GM21528 (cell line): ENCODE measurements around the gene FAU.
"Not testable (repeated sequence)": the region's sequence is repeated elsewhere in the genome, so short reads cannot be mapped to it uniquely, and the experiment has no call there.

Experiments used
- ATAC-seq: cut with Tn5 transposase; IDR thresholded peaks from one replicate; pipeline ENCODE4 v1.9.1; 2021; ENCODE audit warnings: mild to moderate bottlenecking, moderate library complexity; ENCODE audit not compliant: unreplicated experiment, low FRiP score

FAU gene

DNA sequence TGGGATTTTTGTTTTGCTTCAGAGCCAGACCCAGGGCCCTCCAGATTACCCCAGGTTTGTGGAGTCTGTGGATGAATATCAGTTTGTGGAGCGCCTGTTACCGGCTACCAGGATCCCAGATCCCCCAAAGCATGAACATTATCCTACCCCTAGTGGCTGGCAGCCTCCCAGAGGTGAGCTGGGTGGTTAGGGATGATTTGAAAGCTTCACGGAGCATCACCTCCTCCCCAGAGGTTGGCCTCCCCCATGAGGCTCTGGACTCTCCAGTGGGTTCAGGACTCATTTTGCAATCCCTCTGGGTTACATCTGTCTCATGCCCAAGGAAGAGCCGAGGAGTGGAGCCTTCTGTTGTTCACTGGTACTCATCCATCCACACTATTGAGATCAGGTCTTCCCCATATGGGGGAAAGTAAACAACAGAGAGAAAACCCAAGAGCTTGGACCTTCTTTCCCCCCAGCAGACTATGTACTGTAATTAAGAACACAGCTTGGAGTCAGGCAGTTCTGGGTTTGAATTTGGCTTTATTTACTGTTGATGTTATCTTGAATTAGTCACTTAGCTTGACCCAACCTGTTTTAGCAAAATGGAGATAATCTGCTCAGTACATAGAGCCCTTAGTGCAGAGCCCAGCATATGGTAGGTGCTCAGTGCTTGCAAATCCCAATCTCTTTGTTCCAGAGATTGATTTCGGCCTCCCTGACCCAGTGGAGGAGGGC, 2.7 kb upstream of the FAU start:
- no peak for ATAC-seq

DNA sequence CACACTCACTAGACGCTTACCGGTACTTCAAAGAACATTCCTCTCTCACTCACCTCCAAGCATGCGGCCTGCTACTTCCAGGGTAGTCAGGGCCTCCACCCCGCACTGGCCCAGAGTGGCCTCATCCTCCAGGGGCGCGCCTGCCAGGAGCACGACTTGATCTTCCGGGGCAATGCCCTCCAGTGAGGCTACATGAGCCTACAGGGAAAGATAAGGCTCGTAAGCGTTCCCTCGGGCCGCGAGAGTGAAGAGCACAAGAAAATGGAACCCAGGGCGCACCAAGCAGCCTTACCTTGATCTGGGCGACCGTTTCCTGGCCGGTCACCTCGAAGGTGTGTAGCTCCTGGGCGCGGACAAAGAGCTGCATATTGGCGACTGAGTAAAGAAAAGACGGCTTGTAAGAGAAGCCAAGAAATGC, 478 bp downstream of the FAU start:
- no peak for ATAC-seq

DNA sequence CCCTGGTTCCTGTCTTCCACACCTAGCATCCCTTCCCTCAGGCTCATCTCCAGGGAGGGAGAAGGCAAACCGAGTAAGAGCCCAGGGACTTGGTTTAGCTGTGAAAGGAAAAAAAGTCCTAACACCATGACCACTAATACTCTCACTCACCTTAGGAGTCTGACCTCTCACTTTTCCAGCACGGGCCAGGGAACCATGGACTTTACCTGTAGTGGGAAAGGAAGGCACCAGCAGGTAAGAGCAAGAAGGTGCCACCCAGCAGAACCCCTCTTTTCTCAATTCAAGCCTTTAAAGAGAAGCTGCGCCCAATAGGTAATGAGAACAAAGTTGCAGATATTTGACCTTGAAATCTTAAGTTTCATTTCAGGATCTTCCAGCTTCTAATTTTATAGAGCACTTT, 1.1 kb downstream of the FAU start:
- no peak for ATAC-seq

DNA sequence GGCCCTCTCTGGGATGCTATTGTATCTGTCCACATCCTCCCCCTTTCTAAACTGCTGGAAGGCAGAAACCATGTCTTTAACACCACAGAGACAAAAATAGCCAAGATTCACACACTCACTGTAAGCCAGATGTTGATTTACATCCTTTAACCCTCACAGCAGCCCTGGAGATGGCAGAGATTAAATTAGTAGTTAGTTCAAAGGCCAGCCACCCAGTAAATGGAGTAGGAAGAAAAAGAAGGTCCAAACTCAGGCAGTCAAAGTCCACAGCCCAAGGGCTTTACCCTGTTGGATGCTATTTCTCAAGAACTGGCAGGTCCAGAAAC, 2.3 kb downstream of the FAU start:
- ATAC-seq = no peak

DNA sequence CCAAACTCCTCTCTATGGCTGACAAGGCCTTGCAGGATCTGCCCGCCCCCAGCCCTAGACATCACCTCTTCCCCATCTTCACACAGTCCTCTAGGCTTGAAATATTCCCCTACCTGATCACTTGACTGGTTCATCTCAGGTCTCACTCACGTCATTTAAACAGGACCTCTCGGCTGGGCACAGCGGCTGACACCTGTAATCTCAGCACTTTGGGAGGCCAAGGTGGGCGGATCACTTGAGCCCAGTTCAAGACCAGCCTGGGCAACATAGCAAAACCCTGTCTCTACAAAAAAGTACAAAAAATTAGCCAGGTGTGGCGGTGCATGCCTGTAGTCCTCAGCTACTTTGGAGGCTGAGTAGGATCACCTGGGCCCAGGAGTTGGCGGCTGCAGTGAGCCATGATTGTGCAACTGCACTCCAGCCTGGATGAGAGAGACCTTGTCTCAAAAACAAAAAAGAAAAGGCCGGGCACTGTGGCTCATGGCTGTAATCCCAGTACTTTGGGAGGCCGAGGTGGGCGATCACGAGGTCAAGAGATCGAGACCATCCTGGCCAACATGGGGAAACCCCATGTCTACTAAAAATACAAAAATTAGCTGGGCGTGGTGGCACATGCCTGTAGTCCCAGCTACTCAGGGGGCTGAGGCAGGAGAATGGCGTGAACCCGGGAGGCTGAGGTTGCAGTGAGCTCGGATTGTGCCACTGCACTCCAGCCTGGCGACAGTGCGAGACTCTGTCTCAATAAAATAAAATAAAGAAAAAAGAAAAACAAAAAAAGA, 2.9 kb downstream of the FAU start:
- not testable (repeated sequence) for ATAC-seq

DNA sequence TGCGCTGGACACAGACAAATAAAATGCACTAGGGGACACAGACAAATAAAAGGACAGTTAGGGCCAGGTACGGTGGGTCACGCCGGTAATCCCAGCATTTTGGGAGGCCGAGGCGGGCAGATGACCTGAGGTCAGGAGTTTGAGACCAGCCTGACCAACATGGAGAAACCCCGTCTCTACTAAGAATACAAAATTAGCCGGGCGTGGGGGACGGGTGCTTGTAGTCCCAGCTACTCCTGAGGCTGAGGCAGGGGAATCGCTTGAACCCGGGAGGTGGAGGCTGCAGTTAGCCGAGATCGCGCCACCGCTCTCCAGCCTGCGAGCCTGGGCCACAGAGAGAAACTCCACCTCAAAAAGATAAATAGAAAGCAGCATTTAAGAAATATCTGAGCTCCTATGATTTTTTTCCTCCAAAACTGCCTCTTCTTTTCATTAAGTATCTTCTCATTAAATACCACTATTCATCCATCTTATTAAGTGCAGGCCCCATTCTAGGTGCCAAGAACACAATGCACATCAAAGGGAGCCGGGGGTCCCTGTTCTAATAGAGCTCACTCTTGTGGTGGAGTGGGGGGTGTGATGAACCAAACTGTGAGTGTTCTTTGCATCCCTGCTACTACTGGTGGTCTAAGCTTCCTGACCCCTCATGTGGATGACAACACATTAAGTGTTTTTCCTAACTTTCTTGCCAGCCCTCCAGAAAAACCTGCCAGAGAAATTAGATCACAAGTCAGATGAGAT, 3.7 kb downstream of the FAU start:
- ATAC-seq = no peak

DNA sequence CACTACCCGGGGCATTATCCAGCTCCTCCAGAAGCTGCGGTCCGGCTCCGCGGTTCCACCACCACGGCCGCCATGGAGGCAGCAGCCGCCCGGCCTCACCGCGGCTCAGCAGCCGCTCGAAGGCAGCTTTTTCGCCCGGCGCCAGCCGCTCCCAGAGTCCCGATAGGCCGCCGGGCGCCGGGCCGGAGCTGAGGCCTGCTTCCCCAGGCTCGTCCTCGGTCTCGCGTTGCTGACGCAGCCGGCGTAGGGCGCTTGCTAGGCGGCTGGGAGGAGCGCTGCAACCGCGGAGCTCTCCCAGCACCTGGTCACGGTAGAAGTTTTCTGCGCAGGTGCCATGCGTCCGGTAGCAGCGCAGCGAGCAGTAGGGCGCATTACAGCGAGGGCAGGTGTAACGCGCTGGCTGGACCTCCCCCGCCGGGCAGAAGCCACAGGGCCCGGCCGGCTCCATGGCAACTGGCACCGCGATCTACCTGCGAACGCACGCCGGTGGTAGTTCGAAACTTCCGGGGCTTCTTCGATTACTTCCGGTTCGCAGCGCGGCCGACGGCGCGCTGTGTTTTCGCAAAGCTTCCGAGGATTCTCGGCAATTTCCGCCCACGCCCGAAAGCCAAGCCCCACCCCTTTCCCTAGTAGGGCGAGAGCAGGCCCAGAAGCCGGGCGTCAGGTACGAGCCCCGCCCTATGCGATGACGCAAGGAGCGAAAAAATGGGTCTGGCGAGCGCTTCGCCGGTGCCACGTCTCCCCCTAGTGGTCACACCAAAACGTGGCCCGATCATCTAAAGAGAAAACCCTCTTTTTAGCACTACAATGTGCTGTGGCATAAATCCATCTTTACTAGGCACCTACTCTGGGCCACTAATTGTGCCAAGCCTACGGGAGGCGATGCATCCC, 4.5 kb downstream of the FAU start, which contains the start of gene ZNHIT2:
ZNHIT2 (minus strand) TSS at position 496 of the 891 bp plus-strand sequence; CDS start at position 448, 48 bp downstream.
- ATAC-seq = peak; percentile 54

DNA sequence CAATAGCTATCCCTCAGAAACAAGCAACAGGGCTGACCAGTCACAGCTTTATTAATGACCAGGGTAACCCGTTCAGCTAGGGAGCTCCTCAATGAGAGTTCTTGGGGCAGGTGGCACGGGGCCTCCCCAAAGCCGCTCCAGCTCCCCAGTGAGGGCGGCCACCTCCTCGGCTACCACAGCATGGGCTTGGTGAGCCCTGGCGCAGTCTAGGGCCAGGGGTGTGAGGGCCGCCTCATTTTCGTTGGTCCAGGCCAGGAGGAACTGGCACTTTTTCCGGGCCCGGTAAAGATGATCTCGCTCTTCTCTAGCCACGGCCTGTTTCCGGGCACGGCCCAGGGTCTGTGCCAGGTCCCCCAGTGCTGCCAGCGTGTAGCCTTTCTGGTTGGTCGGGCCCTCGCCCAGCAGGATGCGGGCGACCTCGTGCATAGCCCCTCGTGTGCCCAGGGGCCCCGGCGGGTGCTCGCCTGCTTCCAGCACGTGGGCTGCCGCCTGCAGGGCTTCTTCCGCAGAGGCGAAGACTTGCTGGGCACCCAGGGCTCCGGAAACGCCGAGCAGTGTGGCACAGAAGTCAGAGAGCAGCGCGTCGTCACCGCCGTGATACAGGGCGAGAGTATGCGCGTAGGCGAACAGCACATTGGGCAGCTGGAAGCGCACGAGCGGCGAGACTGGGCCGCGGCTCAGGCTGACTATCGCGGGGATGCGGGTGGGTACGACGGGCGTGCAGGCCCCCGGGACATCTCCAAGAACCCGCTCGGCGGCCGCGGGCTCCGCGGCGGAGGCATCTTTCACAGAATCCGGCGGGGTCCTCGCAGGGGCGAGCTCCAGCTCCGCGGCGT, 5.3 kb downstream of the FAU start:
- peak; percentile 3 for ATAC-seq

GRCh38 chr11:65115361-65116082, 6.4 kb downstream of the FAU start:
- no peak for ATAC-seq

- no peak for ATAC-seq
Measured at GRCh38 chr11:65114538-65115171, 7.3 kb downstream of the FAU start.

- no peak for ATAC-seq
Measured at GRCh38 chr11:65113839-65114238, 8.1 kb downstream of the FAU start.

- no peak for ATAC-seq
Measured at GRCh38 chr11:65113361-65113756, 8.6 kb downstream of the FAU start.

GRCh38 chr11:65112546-65113360, 9.2 kb downstream of the FAU start:
- ATAC-seq = no peak

DNA sequence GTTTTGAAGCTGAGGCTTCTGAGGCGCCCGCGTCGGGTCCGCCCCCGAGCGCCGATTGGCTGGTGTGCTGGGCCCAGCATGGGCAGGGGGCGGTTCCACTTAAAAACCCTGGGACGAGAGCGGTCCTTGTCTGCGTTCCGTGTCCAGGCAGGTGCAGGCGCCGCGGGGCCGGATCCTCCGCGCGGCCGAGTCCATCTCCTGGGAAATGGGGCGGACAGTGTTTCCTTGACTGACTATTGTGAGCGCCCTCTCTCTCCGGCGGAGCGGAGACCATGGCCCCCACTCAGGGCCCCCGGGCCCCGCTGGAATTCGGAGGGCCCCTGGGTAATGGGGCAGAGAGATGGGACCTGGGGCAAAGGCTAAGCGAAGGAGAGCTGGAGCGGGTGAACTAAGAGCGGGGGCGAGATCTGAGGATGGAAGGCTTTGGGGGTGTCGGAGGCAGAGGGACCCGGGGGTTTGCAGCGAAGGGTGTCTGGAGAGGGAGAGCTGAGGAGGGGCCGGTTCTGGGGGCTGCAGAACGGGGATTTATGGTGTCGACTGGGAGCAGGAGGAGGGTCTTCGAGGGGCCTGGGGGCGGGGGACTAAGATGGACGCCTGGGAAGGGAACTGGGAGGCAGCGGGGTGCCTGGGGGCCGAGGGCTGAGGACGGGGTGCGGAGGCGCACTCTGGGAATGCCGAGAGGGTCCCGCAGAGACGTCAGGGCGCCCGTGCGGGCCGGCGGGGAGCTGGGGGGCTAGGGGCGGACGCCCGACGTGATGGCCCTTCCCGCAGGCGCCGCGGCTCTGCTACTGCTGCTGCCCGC, 10.0 kb downstream of the FAU start, which contains the start of gene TM7SF2:
TM7SF2 (plus strand) TSS at position 129 of the 802 bp plus-strand sequence; CDS start at position 273, 144 bp downstream.
- ATAC-seq = peak; percentile 34

- no peak for ATAC-seq
Measured at GRCh38 chr11:65111159-65111743, 10.7 kb downstream of the FAU start.

GRCh38 chr11:65110354-65110861, 11.5 kb downstream of the FAU start:
- ATAC-seq = no peak
